GM18526 (cell line): ENCODE data around the gene VENTX.

Source experiments
- POLR2A ChIP-seq: IDR thresholded peaks from 3 replicates; pipeline ENCODE4 v1.6.1; 2011; ENCODE audit not compliant: insufficient read length; ENCODE audit errors: extremely low read depth

The VENTX gene

DNA sequence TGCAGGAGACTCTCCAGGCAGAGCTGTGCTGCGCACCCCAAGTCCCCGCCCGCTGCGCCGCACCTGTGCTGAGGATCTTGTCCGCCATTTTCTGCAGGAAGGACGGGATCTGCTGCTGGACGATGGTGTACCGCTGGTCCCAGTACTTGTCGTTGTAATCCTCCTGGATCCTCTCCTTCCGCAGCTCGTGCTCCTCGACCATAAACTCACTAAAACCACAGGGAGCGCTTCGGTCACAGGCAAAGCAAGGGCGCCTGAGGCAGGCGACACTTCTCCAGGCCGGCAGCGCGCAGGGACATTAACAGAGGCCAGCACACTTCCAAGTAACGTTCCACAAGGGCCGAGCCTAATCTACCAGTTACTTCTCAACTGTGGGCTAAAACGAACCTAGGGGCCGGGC lies 52.1 kb downstream of the VENTX start:
- TF ChIP-seq POLR2A, result no peak
